BLaER1 (cell line): ENCODE data around the gene CRIP1.

Source experiments
- H3K27ac ChIP-seq: shearing (Covaris generic); formaldehyde crosslinking; 2 replicates; pipeline ENCODE4 v1.8.1; 2022
- H3K27me3 ChIP-seq: shearing (Covaris generic); formaldehyde crosslinking; 2 replicates; pipeline ENCODE4 v1.8.1; 2022
- H3K36me3 ChIP-seq: shearing (Covaris generic); formaldehyde crosslinking; 2 replicates; pipeline ENCODE4 v1.8.1; 2022
- H3K4me1 ChIP-seq: shearing (Covaris generic); formaldehyde crosslinking; 2 replicates; pipeline ENCODE4 v1.8.1; 2022
- H3K4me2 ChIP-seq: shearing (Covaris generic); formaldehyde crosslinking; 2 replicates; pipeline ENCODE4 v1.8.1; 2022
- H3K4me3 ChIP-seq: shearing (Covaris generic); formaldehyde crosslinking; 2 replicates; pipeline ENCODE4 v1.8.1; 2022
- H3K9ac ChIP-seq: shearing (Covaris generic); formaldehyde crosslinking; 2 replicates; pipeline ENCODE4 v1.8.1; 2022
- H3K9me3 ChIP-seq: shearing (Covaris generic); formaldehyde crosslinking; 2 replicates; pipeline ENCODE4 v1.8.1; 2022
- H4K20me1 ChIP-seq: shearing (Covaris generic); formaldehyde crosslinking; 2 replicates; pipeline ENCODE4 v1.8.1; 2022
- Cebpa-rat ChIP-seq: shearing (Covaris generic); IDR thresholded peaks from 2 replicates; pipeline ENCODE4 v1.8.1; 2022

The CRIP1 gene

GRCh38 chr14:105486974-105487448, 325 bp downstream of the CRIP1 start:
- Histone ChIP-seq H3K4me3 (peak overlapping the region; percentile 72), H3K36me3 (no peaks in the 10 kb centered on the region; the same call in 1 of the 2 replicates), H3K27ac (peak overlapping the region; percentile 58), H3K9ac (peak overlapping the region; percentile 72), H3K4me1 (peaks cover 80% of the 10 kb centered on the region), H3K27me3 (peaks cover 40% of the 10 kb centered on the region), H3K4me2 (peak overlapping the region; percentile 99), H4K20me1 (peaks cover 38% of the 10 kb centered on the region), H3K9me3 (no peaks in the 10 kb centered on the region)
- no peak for TF ChIP-seq Cebpa-rat

- Histone ChIP-seq H3K9me3 (no peaks in the 10 kb centered on the region), H3K4me2 (peak overlapping the region; percentile 99), H3K4me3 (peak overlapping the region; percentile 72), H3K9ac (peak overlapping the region; percentile 72), H3K27ac (peak overlapping the region; percentile 58), H3K27me3 (peaks cover 40% of the 10 kb centered on the region), H4K20me1 (peaks cover 38% of the 10 kb centered on the region), H3K4me1 (peaks cover 80% of the 10 kb centered on the region), H3K36me3 (peaks cover 2% of the 10 kb centered on the region)
- no peak for TF ChIP-seq Cebpa-rat
Observed at GRCh38 chr14:105487449-105487985, 831 bp downstream of the CRIP1 start.

GRCh38 chr14:105487986-105488777, 1.5 kb downstream of the CRIP1 start:
- H3K4me1 ChIP-seq, result peaks cover 76% of the 10 kb centered on the region
- TF ChIP-seq Cebpa-rat, result no peak
- peak overlapping the region; percentile 100 for H3K4me2 ChIP-seq
- H3K4me3 ChIP-seq, result peak overlapping the region; percentile 72
- H4K20me1 ChIP-seq, result peaks cover 36% of the 10 kb centered on the region
- peaks cover 8% of the 10 kb centered on the region for H3K36me3 ChIP-seq
- H3K9me3 ChIP-seq, result no peaks in the 10 kb centered on the region
- peak overlapping the region; percentile 72 for H3K9ac ChIP-seq
- peaks cover 40% of the 10 kb centered on the region for H3K27me3 ChIP-seq
- peak overlapping the region; percentile 58; the same call in 1 of the 2 replicates for H3K27ac ChIP-seq

GRCh38 chr14:105488781-105489541, 2.3 kb downstream of the CRIP1 start:
- Histone ChIP-seq H3K4me3 (peak overlapping the region; percentile 75), H3K27me3 (peaks cover 40% of the 10 kb centered on the region), H3K9ac (0 out of 2 replicates have a peak overlapping the region, but pooled peaks have one; percentile 46), H4K20me1 (peaks cover 34% of the 10 kb centered on the region), H3K4me2 (peak overlapping the region; percentile 100), H3K9me3 (no peaks in the 10 kb centered on the region), H3K4me1 (peaks cover 68% of the 10 kb centered on the region), H3K27ac (0 out of 2 replicates have a peak overlapping the region, but pooled peaks have one; percentile 6), H3K36me3 (peaks cover 13% of the 10 kb centered on the region)
- no peak for TF ChIP-seq Cebpa-rat

- Histone ChIP-seq H3K4me1 (peaks cover 60% of the 10 kb centered on the region), H3K27me3 (peaks cover 40% of the 10 kb centered on the region), H3K27ac (peak overlapping the region; percentile 81), H3K4me3 (peak overlapping the region; percentile 75), H3K9me3 (no peaks in the 10 kb centered on the region), H3K36me3 (peaks cover 20% of the 10 kb centered on the region), H3K4me2 (peak overlapping the region; percentile 100), H4K20me1 (peaks cover 34% of the 10 kb centered on the region), H3K9ac (peak overlapping the region; percentile 82)
- no peak for TF ChIP-seq Cebpa-rat
Observed at GRCh38 chr14:105489542-105490266, 3.0 kb downstream of the CRIP1 start.

- Histone ChIP-seq H3K27ac (peak overlapping the region; percentile 81), H3K9ac (peak overlapping the region; percentile 82), H4K20me1 (peaks cover 34% of the 10 kb centered on the region), H3K4me1 (peaks cover 55% of the 10 kb centered on the region), H3K27me3 (peaks cover 37% of the 10 kb centered on the region), H3K36me3 (peaks cover 23% of the 10 kb centered on the region), H3K4me3 (peak overlapping the region; percentile 75), H3K9me3 (no peaks in the 10 kb centered on the region), H3K4me2 (peak overlapping the region; percentile 100)
- no peak for TF ChIP-seq Cebpa-rat
Observed at GRCh38 chr14:105490267-105490571, 3.5 kb downstream of the CRIP1 start.

GRCh38 chr14:105490572-105491365, 4.1 kb downstream of the CRIP1 start, which contains the start of gene TEDC1:
TSS of gene TEDC1 (plus strand) at chr14:105491246. CDS start at chr14:105491376, 130 bp downstream.
- TF ChIP-seq Cebpa-rat, result no peak
- peak within 1 kb of the TSS; percentile 94 for H3K4me3 ChIP-seq

GRCh38 chr14:105491366-105491973, 4.8 kb downstream of the CRIP1 start:
- peaks cover 28% of the 10 kb centered on the region for H3K36me3 ChIP-seq
- peak overlapping the region; percentile 89 for H3K4me2 ChIP-seq
- peaks cover 31% of the 10 kb centered on the region for H4K20me1 ChIP-seq
- peak overlapping the region; percentile 89 for H3K9ac ChIP-seq
- H3K27me3 ChIP-seq, result peaks cover 25% of the 10 kb centered on the region
- H3K9me3 ChIP-seq, result no peaks in the 10 kb centered on the region
- peaks cover 43% of the 10 kb centered on the region for H3K4me1 ChIP-seq
- peak overlapping the region; percentile 91 for H3K27ac ChIP-seq
- TF ChIP-seq Cebpa-rat, result no peak
- H3K4me3 ChIP-seq, result peak overlapping the region; percentile 94

More at GRCh38 chr14:105490572-105491365, 4.1 kb downstream of the CRIP1 start, which contains the start of gene TEDC1:
- Histone ChIP-seq H3K4me1 (peaks cover 50% of the 10 kb centered on the region), H3K36me3 (peaks cover 28% of the 10 kb centered on the region), H3K27me3 (peaks cover 32% of the 10 kb centered on the region), H4K20me1 (peaks cover 34% of the 10 kb centered on the region), H3K9ac (peak within 1 kb of the TSS; percentile 89), H3K4me2 (peak within 1 kb of the TSS; percentile 100), H3K27ac (peak within 1 kb of the TSS; percentile 91), H3K9me3 (no peaks in the 10 kb centered on the region)
